Measurements from ENCODE around the gene AMDHD2.

DNA sequence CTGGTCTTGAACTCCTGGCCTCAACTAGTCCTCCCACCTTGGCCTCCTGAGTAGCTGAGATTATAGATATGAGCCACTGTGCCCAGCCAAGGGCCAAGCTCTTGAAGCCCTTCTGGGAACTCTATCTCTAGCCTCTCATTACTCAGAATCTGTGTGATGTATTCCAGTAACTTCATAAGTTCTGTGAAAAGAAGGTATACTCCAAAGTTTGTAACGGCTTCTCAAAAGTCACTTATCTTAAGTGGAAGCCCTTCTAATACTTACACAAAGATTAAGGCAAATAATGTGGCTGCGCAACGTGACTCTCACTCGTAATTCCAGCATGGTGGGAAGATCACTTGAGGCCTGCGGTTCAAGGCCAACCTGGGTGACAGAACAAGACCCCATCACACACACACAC, 25.6 kb upstream of the AMDHD2 start:
- TF ChIP-seq CTCF (conservative IDR thresholded peaks at IDR 0.05; ENCODE audit: low read length) (no peak), EZH2phosphoT487 (IDR thresholded peaks at IDR 0.05; ENCODE audit: borderline replicate concordance) (no peak)
